Stimulated activated CD4-positive, alpha-beta T cell treated with anti-CD3 and anti-CD28 coated beads, Interleukin-15, amount 100 ng/mL, for 48 hours (primary cell): ENCODE data around the gene CPM.

Experiments used
- DNase-seq, 2 donors: peaks; one replicate each; pipeline ENCODE4 v3.0.0-alpha.2; 2020; ENCODE audit warnings: low read depth in 2 of 2

Gene CPM

DNA sequence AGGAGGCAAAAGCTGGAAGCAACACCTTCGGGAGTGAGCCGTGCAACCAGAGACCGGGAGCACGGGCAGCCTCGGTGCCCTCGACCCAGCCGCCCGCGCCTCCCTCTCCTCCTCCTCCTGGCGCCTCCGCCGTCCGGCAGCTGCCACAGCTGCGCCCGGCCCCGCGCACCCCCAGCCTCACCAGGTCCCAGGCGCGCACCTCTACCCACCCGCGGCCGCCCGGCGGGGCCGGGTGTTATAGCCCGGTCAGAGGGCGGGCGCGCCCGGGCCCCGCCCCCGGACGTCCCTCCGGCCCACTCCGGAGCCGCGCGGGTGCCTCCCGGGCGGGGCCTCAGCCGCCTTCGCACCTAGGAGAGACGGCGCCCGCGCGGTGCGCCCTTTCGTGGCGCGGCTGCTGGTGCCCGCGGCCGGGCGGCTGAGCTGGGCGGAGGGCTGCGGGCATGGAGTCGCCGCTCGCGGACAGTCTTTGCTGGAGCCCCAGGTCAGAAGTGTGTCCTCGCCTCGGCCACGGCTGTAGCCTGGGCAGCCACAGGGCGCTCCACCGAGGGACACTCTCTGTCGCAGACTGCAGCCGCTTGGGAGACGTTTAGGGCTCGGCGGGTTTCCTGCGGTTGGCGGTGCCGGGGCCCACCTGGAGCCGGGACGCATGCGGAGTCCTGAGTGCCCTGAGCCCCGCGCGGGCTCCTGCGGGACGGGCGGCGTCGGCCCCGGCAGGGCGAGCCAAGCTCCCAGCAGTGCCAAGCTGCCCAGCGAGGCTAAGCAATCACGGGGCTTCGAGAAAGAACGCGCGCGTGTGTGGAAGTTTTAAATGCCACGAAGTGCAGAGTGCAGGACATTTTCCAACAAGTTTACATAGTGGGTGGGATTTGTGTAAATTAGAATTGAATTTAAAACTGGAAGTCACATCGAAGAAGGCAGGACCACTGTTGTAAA, at the start of gene CPM:
Gene CPM (minus strand): TSS at position 211 of the 933 bp plus-strand sequence. CDS start 334 bp downstream, outside the sequence.
- DNase-seq = peak; percentile 54 to 68

DNA sequence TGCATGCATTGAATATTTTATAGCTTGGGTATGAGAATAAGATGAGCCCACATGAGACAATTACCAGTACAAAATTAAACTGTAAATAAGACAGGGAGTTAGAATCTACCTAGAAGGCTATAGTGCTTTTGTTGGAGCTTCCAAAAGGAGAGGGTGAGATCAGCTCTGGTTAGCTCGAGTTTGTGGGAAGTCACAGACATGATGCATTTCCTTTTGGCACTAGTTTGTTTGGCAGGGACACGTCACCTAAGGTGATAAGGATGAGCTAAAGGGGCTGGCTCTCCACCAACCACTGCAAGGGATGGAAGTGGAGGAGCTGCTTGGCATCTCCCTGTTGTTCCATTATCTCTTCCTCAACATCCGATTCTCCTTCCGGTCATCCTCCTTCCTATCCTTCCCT, 48.5 kb upstream of the CPM start:
- DNase-seq = no peak

DNA sequence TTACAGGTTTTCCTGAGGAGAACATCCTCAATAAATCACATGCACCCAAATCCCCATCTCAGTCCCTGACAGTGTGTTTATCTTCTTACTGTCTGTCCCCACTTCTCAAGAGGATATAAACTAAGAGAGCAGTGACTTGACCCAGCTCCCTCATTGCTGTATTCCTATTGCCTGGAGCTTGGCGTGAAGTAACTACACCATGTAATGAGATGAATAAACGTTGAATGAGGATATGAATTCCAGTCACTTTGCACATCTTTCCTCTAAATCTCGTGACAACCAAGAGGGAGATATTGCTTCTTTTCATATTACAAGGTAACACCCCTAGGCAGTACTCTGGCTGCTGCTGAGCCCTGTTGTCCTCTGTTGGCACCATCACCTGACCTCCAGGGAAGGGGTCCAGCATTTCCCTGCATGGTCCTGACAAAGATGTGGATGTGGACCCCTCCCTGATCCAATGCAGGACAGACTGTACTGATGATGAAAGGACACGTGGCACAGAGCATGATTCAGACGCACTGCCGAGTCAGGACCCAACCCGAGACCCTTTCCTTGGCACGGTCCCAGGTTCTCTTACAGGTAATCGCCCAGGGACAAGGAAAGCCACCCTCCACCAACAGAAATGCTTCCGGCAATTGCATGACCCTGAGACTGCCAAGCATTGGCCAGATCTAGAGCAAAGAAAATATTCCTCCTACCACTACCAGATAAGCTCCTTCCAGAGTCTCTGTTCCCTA, 47.7 kb upstream of the CPM start:
- no peak for DNase-seq

DNA sequence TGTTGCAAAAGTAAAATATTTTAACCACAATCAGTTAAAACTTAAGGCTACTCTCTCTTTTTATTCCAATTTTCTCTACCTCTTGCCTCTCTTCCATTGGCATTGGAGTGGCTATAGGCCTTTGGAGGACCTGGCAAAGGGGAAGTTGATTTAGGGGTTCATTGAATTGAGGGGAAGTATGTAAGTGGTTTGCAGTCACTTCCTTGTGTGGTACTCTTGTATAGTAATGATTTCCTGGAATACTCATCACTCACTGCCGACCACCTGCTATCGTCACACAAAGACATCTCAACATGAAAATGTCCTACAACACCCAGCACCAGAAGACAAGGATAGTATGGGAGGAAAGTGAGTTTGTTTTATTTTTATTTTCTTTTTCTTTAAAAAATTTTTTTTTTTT, 45.7 kb upstream of the CPM start:
- no peak for DNase-seq

DNA sequence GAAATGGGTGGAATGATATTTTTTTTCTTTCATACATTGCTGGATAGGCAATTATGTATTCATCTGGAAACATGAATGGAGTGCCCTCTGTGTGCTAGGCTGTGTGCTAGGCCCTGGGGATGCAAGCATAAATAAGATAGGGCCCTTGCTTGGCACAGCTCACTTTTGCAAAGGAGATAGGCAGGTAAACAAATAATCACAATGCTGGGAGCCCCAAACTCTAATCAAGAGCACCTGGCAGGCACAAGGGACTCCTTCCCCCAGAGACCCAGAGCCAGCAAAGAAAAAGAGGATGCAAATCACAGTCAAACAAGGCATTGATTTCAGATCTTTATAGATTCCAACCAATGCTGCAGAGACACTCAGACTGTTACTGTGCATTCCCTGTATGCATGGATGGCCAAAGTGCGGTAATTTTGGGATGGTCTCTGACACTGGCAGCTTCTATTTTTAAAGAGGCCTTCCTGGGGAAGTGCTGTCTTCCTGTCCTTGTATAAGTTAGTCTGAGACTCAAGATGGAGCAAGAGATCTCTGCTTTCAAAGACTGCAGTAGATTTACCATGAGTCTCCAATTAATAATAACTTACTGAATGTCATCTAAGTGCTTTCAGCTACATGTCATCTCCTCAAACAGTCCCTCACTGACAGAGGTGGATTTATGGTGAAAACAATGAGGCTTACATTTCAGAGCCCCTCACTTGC, 45.1 kb upstream of the CPM start:
- no peak for DNase-seq

DNA sequence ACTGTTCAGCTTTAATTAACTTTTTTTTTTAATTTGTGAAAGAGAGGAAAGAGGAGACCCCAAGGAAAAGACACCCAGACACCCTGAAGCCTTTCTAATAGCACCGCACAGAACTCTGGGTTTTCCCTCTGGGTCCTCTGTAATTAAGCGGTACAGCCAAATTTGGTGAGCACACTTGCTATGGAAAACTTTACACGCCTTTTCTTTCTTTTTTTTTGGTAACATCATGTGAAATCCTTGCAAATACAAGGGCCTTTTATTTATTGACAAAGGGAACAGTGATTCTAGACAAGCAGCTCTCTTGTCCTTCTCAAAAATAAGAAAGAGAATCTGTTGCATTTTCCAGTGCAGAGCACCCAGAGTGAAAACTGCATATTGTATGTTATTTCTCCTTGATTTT, 44.4 kb upstream of the CPM start:
- no peak for DNase-seq

DNA sequence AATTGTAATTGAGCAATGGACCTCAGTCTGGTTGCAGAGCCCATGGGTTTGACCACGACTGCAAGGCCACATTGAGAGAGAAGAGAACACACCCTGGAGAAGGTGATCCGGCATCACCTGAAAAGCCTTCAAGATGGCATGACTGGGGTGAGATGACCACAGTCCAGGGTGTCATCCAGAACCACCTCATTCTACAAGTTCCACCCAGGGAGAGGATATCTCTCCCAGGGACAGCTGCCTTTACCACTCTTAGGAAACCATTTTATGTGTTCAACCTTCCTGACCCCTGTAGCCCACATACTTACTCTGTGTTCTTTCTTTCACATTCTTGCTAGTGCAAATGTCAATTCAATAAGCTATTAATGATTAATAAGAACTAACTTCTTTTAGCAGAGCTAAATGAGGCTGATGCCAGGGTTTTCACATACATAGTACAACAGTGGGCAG, 43.4 kb upstream of the CPM start:
- no peak for DNase-seq

DNA sequence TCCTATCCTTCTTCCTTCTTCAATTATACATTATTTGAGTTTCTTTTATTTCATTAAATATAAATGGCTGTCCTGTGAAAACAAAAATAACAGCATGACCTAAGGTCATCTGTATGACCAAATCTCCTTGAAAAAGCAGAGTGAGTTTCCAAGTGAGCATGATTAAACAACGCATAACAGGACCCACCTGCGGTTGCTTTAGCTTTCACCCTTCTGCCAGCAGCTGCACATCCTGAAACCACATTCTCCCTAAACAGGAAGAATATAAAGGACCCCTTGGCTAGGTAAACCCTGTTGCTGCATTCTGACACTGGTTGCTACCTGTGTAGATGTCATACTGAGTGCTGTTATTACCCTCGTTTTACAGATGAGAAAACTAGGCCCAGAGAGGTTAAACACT, 42.8 kb upstream of the CPM start:
- no peak for DNase-seq

DNA sequence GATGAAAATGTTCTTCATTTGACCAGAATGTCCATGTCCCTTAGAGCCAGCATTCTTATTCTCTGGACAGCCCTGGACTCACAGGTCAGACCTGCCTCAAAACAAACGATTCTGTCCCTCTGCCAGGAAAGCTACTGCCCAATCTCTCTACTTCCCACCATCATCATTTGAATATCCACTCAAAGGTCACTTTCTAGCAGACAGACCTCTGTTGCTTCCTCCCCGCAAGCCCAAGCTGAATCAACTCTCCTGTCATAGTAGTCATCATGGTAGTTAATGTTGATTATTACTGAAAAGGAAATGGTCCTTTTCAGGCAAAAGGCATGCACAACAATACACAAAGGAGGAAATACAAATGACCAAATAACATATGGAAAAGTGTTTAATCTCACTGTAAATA, 39.6 kb upstream of the CPM start:
- no peak for DNase-seq

DNA sequence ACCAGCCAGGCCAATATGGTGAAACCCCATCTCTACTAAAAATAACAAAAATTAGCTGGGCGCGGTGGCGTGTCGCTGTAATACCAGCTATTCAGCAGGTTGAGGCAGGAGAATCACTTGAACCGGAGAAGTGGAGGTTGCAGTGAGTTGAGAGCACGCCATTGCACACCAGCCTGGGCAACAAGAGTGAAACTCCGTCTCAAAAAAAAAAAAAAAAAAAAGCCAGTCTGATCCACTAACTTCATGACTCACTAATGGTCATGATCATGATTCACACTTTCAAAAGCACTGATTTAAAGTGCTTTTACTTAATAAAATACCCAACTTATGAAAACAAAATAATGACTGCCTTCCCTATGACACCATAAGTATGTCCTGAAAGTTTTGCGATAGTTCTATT, 38.4 kb upstream of the CPM start:
- DNase-seq = no peak

DNA sequence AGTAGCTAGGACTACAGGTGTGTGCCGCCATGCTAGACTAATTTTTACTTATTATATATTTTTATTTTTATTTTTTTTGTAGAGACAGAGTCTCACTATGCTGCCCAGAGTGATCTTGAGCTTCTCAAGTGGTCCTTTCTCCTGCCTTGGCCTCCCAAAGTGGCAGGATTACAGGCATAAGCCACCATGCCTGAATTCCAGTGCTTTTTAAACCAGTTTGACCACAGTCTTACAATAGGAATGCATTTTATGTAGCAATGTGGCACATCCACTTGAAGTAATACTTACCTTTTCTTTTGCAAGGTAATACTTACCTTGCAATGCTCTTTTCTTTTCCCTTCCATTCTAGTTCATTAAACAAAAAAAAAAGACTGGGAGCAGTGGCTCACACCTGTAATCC, 38.0 kb upstream of the CPM start:
- DNase-seq = no peak

DNA sequence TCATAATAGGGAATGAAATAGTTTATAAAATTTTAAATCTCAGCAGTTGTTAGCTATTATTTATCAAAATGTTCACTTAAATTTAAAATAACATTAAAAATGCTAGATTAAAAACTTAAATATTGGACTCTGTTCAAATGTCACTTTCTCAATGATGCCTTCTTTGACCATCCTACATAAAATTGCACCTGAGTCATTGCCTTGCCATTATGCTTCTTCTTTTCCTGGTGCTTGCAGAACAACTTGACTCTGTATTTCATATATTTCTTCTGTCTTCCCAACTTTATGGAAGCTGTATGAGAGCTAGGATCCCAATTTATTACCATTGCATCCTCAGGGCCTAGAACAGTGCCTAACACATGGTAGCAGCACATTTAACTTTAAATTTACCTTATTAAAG, 37.3 kb upstream of the CPM start:
- no peak for DNase-seq

DNA sequence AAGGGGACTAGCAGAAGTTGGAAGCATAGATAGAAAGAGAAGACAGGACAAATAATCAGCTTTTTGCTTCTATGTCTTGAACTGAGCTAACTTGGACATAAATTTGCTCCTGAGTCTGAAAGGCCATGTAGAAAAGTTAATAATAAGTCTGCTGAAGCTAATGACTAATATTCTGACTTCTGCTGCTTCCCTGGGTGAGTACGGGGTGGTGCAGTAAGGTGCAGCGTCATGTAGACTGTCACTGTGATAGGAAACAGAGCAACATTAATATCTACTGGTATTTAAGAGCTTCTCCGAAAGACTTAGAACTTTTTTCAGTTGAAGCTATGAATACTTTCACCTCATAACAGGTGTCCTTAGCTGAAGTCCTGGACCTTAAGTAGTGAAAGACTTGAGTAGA, 34.1 kb upstream of the CPM start:
- no peak for DNase-seq

DNA sequence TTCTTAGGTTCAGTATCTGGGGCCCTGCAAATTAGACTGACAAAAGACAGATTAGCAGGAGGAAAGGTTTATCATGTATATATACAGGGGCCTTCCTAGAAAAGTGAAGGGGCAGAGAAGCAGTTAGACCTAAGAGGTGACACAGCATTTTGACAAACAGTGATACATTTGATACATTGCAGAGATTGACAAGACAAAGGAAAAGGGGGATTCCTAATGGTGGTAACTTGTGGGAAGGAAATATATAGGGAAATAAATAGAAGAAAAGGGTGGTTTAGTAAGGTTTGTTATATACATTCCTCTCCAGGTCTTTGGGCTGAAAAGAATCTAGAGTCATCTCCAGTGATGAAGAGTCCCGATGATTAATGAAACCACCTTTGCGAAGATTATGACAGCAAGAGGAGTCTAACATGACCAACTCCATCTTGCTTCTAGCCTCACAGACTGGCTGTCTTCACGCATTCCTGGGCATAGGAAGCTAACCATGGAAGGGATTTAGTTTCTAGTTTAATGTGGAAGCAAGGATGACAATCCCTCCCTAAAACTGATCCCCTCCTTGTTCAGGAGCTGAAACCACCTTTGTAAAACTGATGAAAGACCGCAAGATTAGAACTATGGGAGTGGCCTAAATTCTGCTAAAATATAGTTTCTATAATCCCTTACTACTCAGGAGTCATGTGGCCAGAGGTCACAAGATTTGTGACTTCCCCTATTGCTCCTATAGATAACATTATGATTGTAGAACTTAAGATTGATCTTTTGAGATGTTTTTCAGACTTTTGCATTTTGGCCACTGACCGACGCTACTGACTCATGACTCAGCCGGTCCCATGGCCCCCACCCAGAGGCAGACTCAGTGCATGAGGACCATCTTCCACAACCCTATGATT, 31.1 kb upstream of the CPM start:
- no peak for DNase-seq

DNA sequence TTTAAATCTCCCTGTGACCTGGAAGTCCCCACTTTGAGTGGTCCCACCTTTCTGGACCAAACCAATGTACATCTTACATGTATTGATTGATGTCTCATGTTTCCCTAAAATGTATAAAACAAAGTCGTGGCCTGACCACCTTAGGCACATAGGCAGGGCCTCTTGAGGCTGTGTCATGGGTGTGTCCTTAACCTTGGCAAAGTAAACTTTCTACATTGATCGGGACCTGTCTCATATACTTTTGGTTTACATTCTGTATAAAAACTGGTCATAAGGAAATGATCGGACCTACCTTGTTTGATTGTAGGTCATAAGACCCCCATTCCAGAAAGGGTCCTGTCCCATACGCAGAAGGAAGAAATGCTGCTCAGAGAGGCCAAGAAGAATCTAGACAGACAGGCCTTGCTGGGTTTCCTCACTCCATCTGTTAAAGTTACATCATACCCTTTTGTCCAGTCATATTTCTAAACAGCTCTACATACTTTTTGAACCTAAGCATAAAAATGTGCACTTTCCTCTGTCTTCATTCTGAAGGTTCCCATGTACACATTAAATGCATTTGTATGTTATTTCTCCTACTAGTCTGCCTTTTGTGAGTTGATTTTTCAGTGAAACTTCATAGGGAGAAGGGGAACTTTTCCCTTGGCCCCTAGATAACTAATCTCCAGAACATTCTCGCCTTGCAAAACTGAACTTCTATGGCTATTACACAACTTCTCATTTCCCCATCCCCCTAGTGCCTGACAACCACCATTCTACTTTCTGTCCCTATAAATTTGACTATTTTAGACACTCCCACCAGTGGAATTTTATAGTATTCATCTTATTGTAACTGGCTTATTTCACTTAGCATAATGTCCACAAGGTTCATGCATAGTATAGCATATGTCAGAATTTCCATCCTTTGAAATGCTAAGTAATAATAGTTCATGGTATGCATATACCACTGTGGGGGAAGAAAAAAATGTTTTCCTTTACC, 30.2 kb upstream of the CPM start:
- no peak for DNase-seq

DNA sequence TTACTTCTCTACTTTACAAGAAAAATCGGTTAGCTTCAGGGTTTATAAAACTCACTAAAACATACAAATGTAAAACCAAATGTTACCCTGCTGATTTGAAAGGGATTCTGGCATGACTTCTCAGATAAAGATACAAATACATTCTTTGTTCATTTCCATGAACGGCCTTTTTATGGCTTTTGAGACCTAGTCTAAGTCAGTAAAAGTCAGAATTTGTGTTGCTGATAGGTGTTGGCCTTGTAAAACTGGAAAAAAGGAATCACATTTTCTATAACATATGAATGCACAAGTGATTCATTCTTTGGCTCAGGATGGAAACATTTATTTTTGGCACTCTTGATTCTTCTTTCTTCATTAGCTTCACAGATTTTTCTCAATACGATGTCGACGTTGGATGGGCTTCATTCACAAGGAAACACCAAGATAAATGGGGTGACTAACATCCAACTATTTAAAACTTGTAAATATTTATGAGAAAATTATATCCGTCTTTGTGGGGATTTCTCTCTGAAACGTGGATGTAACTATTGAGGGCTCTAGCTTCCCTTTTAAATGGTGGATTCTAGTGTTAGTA, 27.0 kb upstream of the CPM start:
- DNase-seq = no peak

DNA sequence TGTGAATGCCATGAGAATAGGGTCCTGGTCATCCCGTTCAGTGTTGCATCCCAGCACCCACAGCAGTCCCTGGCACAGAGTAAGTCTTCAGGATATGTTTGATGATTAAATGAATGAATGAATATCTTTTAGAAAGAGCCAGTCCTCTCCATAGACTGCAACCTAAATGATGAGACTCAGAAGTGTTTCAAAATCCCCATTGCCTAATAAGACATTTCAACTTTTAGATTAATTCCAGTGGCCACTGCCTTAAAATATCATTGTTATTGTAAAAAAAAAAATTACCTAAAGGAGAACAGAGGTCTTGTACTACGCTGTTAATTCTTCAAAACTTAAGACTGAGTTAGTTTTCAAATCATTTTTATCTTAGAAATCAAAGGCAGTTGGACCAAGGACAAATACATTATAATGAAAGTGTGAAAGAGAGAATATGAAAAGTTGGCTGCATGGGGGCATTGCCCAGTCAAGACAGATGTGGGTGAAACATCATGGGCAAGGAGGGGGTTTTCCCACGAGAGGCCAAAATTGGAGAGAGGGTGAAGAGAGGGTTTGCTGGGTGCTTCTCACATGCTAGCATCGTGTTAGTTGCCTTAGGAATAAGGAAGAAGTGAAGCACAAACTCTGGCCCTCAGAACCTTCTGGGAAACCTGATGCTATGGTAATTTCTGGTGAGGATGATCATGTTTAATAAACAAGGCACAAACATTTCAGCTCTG, 26.3 kb upstream of the CPM start:
- DNase-seq = no peak

DNA sequence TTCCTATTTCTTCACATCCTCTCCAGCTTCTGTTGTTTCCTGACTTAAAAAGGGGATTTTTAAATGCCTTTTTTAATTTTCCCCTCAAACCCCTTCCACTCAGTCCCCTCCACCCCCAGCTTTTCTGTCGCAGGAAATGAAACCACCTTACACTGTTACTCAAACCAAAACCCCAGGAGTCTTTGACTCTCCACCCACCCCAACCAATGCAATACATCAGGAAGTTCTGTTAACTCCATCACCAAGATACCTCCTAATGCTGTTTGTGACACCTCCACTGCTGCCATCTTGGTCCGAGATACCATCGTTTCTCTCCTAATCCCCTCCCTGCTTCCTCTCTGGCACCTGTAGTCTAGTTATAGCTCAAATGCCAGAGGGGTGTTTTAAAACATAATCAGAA, 25.4 kb upstream of the CPM start:
- DNase-seq = peak; percentile 23 to 34

DNA sequence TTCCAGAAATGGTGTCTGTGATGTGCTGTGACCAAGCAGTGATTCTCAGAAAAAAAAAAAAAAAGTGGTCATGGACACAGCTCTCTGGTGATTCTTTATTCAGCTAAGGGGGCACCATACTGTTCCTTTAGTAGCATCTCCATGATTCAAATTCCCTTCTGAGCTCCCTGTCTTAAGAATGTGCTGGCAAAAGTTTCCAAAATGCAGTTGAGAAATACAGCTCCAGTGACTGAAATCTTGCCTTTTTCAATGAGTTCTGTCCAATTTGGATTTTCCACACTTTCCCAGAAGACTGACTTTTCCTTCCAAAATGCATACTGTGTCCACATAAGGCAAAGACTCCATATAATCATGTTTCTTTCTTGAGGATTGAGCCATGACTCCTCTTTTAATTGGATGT, 24.3 kb upstream of the CPM start:
- DNase-seq = no peak
